AG09309 (cell line): ENCODE measurements around the gene USH1G.
"Not testable (repeated sequence)": the region's sequence is repeated elsewhere in the genome, so short reads cannot be mapped to it uniquely, and the experiment has no call there.

Experiments
- DNase-seq: peaks from one replicate; pipeline ENCODE4 v3.0.0-alpha.2; 2010; ENCODE audit warnings: low read depth
- H3K4me3 ChIP-seq: 2 replicates; pipeline ENCODE4 v1.5.1; 2011; ENCODE audit warnings: mild to moderate bottlenecking, low read depth, low read length, moderate library complexity; ENCODE audit not compliant: control insufficient read depth
- TF ChIP-seq, protein P1 (sequence below): IDR thresholded peaks from 2 replicates; pipeline ENCODE4 v1.5.1; 2011; ENCODE audit warnings: mild to moderate bottlenecking, low read depth, low read length, inconsistent platforms; ENCODE audit not compliant: insufficient read depth, control insufficient read depth; ENCODE audit errors: missing control alignments

The USH1G gene

DNA sequence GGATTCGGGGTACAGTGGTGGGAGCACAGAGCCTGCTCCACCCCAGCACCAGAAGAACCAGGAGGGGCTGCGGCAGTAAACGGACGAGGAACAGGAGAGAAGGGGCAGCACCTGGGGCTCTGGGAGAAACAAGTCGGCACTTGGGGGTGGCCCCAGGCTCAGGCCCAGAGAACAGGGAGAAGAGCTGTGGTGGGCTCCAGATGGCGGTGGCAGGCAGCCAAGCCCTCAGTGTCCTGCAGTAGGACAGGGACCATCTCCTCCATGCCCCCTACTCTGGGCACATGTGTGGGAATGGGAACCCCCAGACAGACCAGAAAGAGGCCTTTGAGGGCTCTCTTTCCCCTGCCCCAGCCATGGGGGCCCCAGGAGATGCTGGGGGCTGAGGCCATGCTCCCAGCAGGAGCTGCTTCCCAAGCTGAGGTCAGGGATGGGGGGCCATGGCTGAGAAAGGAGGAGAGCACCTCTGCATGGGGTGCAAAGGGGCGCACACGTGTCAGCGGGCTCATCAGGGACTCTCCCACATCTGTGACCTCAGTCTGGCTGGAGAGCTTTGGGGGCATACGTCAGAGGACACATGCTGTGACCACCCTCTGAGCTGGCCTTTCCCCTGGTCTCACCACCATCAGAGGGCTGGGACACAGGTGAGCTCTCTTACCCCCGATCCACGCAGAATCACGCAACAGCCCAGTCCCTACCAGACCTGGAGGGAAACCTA, 6.8 kb downstream of the USH1G start:
- no peak overlapping the region for H3K4me3 ChIP-seq
- TF ChIP-seq, protein P1, sequence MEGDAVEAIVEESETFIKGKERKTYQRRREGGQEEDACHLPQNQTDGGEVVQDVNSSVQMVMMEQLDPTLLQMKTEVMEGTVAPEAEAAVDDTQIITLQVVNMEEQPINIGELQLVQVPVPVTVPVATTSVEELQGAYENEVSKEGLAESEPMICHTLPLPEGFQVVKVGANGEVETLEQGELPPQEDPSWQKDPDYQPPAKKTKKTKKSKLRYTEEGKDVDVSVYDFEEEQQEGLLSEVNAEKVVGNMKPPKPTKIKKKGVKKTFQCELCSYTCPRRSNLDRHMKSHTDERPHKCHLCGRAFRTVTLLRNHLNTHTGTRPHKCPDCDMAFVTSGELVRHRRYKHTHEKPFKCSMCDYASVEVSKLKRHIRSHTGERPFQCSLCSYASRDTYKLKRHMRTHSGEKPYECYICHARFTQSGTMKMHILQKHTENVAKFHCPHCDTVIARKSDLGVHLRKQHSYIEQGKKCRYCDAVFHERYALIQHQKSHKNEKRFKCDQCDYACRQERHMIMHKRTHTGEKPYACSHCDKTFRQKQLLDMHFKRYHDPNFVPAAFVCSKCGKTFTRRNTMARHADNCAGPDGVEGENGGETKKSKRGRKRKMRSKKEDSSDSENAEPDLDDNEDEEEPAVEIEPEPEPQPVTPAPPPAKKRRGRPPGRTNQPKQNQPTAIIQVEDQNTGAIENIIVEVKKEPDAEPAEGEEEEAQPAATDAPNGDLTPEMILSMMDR: no peak
- DNase-seq: no peak

DNA sequence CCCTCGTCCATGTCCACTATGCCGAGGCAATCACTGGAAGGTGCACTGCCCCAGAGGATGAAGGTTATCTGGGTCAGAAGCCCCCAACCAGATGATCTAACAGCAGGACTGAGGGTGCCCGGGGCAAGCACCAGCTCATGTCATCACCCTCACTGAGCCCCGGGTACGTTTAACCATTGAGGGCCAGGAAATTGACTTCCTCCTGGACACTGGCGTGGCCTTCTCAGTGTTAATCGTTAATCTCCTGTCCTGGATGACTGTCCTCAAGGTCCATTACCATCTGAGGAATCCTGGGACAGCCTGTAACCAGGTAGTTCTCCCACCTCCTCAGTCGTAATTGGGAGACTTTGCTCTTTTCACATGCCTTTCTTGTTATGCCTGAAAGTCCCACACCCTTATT, 11.6 kb downstream of the USH1G start:
- not testable (repeated sequence) for DNase-seq, H3K4me3 ChIP-seq

DNA sequence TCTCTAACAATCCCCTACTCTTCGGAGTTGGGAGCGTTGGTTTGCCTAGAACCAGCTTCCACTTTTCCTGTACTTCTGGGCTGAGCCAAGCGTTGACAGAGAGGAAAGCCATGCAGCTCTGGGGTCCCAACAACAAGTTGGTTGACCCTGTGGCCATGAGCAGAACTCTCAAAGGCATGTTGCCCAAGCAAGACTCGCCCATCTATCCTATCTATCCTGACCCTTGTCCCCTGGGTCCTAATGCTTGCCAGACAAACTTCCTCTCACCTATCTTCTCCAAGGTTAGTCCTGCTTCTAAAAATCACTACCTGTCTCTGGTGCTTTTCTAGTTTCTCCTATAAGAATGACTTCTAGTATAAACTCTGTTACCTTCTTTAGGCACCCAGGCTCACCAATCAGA, 14.0 kb downstream of the USH1G start:
- not testable (repeated sequence) for DNase-seq, H3K4me3 ChIP-seq

DNA sequence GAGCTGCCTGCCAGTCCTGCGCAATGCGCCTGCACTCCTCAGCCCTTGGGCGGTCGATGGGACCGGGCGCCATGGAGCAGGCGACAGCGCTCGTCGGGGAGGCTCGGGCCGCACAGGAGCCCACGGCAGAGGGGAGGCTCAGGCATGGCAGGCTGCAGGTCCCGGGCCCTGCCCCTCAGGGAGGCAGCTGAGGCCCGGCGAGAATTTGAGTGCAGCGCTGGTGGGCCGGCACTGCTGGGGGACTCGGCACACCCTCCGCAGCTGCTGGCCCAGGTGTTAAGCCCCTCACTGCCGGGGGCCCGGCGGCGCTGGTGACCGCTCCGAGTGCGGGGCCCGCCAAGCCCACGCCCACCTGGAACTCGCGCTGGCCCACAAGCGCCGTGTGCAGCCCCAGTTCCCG, 16.0 kb downstream of the USH1G start:
- no peak overlapping the region for H3K4me3 ChIP-seq
- no peak for DNase-seq
- TF ChIP-seq, protein P1: no peak

DNA sequence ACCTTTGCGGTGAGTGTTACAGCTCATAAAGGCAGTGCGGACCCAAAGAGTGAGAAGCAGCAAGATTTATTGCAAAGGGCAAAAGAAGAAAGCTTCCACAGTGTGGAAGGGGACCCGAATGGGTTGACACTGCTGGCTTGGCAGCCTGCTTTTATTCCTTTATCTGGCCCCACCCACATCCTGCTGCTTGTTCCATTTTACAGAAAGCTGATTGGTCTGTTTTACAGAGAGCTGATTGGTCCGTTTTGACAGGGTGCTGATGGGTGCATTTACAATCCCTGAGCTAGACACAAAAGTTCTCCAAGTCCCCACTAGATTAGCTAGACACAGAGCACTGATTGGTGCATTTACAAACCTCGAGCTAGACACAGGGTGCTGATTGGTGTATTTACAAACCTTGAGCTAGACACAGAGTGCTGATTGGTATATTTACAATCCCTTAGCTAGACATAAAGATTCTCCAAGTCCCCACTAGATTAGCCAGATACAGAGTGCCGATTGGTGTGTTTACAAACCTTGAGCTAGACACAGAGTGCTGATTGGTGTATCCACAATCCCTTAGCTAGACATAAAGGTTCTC, 16.8 kb downstream of the USH1G start:
- DNase-seq, H3K4me3 ChIP-seq: not testable (repeated sequence)

DNA sequence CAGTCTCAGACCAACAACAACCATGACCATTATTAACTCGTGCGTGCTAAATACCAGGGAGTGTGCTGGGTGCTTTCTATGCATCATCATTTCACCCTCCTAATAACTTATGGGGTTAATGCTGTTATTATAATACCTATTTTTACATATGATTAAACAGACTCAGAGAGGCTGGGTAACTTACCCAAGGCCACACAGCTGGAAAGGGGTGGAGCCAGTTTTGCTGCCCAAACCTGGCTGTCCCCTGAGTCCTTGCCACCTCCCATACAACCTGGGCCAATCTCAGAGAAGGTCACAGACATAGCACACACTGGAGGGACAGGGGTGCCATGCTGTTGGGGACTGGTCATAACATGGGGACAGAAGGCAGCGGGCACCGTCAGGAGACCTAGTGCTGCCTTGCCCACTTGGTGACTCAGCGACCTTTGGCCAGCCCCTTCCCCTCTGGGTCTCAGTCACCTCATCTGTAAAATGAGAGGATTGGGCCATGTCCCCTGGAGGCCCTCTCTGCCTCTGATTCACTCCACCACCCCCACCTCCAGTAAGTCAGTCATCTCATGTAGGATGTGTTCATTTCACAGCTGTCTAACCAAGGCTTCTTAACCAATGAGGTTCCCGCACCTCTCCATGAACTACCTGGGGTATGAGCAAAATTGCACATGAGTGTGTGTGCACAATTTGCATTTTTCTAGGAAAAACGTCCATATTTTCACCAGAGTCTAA, 18.2 kb downstream of the USH1G start:
- no peak overlapping the region for H3K4me3 ChIP-seq
- TF ChIP-seq, protein P1: no peak
- DNase-seq: no peak

DNA sequence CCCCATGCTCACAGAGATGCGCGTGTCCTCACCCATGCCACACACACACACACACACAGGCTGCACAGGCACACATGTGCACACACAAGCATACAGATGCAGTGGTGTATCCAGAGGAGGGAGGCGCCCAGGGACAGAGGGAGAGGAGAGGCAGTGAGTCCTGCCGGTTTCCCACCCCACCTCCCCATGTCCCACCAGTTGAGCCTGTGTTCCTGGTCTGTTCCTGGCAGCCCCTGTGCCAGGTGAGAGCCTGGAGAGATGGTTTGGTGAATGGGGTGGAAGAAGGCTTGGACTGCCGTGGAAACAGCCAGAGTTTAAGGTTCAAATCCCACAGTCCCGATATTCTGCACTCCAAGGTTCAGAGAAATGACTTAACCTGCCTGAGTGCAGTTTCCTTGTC, 19.4 kb downstream of the USH1G start:
- DNase-seq: no peak
- TF ChIP-seq, protein P1: no peak
- no peak overlapping the region for H3K4me3 ChIP-seq

DNA sequence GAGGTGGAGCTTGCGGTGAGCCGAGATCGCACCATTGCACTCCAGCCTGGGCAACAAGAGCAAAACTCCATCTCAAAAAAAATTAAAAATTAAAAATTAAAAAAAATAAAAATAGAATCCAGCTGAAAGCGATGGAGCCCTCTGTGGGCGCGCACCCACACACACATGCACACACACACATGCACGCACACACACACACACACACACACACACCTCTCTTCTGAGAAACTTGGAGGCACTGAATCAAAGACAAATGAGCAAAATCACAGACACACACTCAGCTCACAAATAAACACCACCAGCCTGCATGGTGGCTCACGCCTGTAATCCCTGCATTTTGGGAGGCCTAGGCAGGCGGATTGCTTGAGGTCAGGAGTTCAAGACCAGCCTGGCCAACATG, 20.0 kb downstream of the USH1G start:
- no peak overlapping the region for H3K4me3 ChIP-seq
- DNase-seq: no peak
- TF ChIP-seq, protein P1: no peak
